ENCODE results near the gene ERC2.
A peak's percentile ranks its signal among the peaks of the same experiment; 100 is the strongest.
"Not testable (repeated sequence)": the region's sequence is repeated elsewhere in the genome, so short reads cannot be mapped to it uniquely, and the experiment has no call there.

ERC2 gene

DNA sequence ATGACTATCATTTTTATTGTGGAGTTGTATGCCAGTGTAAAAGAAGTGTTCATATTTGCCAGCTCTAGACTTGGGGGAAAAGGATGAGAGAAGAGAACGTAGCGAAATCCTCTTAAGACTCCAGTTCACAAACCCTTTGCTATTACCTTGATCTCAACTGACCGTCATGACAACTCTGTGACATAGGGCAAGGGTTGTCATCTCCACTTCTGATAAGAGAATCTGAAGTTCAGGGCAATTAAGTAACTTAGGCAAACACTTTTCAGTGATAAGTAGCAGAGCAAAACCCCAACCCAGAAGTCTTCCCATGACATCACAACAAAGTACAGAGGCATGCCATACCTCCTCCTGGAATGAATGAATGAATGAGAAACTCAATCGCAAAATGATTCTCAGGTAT lies 940.9 kb downstream of the ERC2 start:
- DNase-seq: no peak

DNA sequence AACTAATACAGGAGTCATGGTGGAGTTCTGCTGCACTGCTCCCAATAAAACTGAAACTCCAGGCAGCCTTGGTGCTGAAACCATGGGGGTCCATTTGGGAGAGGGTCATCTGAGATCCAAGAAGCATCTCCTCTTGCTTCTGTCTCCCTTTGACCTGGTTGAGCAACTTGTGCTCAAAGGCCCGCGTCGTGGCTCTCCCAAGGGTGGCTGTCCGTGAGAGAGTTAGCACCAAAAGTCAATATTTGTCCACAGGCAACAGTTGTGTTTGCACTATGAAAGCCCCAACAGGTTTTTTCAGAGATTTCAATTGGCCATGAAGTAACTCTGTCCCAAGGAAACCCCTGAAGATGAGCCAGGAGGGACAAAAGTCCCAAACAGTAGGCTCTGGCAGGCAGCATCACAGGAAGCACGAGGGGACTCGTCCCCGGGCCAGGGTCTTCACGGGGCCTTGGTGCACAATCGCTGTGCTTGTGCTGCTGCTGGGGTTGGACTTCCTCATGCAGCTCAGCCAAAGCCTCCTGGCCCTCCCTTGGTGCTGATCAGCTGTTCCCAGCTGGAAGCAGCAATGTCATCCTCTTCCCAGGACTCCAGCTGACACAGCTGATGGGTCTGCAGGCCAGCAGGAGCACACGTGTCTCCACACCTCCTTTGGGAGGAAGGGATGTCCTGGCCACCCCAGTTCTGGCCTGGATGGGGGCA lies 941.8 kb downstream of the ERC2 start:
- peak; percentile 7 for DNase-seq

DNA sequence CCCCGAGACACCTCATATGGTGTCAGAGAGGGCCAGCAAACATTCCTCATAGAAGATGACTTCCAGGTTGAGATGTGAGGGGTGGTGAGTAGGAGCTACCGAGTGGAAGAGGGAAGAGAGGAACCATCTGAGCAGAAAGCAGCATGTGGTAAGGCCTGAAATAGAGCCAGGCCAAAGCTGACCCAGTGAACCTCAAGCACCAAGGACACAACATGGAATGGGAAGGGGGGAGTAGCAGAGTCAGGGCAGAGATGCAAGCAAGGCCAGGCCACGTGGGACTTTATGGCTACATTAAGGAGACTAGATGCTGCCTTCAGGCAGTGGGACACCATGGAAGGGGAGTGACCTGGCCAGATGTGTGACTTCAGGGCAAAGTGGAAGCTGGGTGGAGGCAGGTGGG lies 942.8 kb downstream of the ERC2 start:
- no peak for DNase-seq

DNA sequence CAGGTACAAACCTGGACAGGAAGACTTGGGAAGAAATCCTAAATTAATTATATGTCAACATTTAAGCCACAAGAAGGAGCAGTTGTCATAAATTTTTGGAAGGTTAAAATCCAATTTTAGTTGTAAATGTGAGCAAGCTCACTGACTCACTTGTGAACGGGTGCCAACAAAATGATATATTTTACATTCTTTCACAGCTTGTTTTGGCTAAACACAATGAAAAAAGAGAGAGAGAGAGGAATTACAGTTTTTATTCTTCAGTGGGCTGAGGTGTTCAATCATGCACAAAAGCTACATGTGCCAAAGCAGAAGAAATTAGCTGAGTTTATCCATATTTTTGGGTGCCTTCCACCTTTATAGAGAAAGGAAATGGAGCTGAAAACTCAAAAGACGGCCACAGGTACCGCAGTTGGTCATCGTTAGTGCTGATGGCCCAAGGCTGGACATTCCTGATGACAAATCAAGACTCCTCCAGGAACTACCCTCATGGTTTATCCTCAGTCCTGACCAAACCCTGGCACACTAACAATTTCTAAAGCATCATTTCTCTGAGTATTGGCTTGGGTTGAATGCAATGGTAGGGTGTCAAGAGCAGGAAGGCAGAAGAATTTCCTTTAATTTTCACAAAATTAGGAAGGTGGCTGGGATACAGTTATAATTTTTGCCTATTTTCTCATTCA lies 943.6 kb downstream of the ERC2 start:
- DNase-seq: no peak

DNA sequence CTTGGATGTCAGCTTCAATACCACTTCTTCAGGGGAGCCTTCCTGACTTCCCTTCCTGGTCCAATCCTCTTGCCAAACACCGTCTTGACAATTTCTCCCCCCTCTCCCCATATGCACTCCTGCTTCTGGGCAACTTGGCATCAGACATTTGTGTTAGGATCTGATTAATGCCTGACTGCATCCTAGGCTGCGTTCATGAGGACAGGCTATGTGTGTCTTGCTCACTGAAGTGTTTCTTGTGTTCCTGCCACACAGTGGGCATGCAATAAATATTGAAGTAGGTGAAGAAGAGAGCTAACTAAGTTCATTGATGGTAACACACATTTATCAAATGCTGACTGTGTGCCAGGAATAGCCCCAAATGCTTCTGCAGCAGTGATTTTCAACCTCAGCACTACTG lies 944.8 kb downstream of the ERC2 start:
- no peak for DNase-seq

DNA sequence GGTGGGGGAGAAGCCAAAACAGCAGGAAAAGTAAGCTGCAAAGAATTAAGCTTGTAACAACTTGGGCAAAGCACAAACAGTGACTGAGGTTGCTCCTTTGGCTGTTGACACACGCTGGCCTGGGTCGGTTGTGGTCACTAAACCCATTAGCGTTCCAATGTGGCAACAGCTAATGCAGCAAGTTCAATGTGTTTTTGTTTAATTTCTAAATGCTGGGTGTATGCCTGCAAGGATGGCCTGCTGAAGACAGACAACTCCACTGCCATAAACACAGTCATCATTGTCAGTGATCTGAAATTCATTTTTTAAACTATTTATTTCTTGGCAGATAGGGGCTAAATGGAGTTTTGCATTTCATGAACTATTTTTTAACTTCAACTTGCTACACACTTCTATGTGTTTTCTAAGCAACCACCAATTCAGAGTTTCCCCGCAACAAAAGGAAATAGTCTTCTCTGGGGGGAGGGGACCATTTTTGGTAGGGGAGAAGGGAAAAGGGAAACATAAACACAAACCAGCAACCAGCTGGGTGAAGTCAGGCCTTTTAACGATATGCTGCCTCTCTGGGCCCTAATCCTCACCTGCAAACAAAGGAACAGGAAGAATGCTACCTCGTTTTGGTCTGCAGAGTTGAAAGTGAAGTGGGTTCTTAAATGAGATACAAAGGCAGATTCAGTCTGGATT lies 946.4 kb downstream of the ERC2 start:
- no peak for DNase-seq

DNA sequence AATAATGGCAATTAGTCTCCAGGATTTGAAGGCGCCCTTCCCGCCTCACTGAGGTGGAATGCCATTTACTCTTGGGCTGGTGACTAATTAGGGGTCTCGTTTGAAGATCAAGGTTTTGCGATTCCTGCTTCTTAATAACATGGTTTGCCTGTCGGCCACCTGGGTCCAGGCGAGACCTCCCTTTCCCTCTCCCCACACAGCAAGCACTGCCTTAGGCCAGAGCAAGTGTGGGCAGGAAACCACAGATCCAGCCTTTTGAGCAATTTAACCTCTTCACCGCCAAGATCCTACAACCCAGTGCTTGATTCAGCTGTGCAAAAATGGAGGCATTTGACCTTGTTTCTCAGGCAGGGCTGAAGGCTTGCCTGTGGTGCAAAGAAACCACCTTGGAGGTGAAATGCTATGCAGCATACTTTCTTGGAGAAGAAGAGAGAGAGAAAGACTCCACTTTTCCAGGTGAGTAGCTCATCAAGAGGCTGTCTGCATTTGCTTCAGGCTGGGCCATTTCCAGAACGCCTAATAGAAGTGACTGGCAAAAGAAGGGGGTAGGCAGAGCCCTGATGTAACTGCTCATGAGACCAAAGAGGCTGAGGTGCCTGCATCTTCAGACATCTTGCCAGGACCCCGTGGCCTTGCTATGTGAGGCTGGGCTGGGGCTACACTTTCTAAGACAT lies 947.1 kb downstream of the ERC2 start:
- DNase-seq: no peak

DNA sequence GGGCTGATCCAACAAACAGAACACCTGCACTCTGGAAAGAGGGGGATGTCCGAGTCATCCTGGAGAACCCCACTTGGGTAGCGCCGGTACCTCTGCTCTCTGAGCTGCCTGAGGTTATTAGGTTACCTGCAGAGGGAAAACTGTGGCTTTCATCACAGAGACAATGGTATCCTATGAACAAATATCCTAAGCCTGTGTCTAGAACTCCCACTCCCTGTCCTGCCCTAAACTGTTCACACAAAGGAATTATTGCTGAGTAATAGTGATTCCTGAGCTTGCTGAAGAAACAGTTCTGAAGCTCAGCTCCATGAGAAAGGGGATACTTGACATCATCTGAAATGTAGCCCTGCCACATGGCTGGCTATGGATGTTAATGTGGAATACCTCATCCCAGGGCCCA lies 949.2 kb downstream of the ERC2 start:
- no peak for DNase-seq

DNA sequence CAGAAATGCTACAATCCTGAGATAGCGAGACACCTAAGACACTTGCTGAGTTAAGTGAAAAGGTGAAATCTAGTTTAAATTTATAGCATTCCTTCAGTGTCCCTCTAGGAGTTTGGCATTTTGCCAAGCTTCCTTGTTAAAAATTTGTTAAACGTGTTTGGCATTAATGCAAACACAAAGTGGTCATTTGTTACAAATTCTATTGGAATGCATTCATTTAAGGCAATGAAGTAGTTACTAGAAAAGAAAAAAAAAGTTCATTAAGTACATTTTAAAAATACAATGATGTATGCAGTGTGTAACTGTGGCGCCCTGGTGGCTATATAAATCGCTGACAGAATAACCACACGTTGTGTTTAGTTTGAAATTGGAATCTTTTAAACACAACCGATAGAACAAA lies 949.8 kb downstream of the ERC2 start:
- DNase-seq: no peak

DNA sequence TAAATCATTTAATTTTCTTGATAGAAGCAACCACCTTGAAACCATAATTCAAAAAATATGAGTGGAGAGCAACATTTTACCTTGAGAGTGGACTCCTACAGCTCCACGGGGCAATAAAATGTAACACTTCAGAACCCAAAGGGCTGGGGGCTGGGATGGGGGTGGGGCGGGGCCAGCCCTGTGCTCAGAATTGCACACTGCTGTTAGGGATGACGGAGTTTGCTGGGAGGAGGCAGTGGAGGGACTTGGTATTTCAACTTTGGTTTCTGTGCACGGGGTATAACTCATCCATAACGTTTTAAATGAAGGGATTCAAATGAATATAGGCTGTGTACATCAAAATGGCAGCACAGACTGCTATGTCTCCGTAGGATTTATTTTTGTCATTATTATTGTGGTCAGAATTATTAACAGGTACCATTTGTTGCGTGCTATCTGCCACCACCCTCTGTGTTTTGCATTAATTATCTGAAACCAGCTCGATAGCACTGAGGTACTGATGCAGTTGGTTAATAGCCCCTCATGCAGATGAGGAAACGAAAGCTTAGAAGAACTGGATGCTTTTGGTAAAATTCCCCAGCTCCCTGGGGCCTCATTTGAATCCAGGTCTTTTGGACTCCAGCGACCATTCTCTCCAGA lies 951.8 kb downstream of the ERC2 start:
- DNase-seq: no peak

DNA sequence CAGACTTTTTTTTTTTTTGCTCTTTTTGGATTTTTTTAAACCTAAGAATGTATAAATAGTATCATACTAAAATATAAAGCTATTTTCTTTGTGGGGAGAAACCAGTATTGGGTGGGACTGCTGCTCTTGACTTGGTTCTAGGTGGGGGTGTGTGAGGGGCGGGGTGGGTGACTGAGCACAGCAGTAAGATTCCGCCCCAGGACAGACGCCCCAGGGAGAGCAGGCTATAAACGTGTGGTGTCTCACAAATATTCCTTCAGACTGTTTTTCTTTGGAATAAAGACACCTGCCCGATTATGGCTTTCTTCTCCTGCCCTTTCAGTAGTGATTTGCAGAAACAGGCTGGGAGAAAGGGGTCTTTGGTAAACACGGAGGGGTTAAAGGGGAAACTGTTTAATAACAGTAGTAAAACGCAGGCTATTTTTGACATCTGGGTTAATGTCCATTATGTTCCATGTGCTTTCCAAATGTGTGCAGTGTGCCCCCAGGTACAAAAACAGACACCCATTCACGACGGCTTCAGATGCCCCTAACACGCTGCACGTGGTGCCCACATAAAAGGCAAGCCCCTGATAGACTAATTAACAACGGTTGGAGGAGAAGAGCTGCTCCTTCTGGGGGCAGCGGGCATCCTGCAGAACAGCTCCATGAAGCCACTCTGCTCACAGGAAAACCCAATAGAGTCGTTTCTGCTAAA lies 952.6 kb downstream of the ERC2 start:
- no peak for DNase-seq

DNA sequence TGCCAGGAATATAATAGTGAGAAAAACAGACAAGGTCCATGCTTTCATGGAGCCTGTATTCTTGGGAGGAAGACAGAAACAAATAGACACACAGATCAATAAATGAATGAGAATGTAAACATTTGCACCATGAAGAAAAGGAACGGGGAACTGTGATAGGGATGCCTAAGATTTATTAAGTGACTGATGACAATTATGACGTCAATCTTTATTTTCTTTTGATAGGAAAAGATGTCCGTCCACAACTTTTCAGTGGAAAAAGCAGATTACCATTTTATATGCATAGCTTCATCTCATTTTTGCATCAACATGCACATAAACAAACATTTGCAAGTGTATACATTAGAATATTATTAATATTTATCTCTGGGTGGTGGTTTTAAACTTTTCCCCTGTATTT lies 953.3 kb downstream of the ERC2 start:
- DNase-seq: no peak

DNA sequence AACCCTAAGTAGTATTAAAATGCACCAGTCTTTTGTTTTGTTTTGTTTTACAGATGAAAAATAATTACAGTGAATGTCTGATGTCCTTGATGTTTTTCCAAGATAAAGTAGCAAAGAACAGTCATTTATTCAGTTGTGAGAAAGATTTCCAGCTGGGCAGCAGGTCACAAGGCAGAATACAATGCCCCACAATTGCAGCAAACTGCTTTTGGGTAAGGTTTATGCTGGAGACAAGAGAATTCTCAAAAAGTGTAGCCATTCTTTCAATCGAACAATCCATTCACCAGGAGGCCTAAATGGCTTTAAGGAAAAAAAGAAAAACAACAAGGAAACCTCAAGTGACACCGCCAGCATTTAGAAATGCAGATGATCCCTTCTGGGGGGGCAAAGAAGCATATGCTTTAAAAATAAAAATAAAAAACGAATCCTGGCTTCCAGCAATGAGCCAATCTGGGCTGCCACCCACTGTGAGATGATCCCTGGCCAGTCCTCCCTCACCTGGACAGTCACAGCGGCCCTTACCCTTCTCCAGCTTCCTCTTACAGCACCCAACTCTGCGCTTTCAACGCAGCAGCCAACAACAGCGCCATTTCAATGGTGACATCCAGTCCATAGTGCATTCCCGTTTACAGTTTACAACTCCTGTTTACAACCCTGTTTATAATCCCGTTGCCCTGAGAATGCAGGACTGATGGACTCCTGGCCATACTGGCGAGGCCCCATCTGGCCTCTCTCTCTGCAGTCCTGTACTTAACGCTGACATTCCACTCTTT lies 955.5 kb downstream of the ERC2 start:
- no peak for DNase-seq

DNA sequence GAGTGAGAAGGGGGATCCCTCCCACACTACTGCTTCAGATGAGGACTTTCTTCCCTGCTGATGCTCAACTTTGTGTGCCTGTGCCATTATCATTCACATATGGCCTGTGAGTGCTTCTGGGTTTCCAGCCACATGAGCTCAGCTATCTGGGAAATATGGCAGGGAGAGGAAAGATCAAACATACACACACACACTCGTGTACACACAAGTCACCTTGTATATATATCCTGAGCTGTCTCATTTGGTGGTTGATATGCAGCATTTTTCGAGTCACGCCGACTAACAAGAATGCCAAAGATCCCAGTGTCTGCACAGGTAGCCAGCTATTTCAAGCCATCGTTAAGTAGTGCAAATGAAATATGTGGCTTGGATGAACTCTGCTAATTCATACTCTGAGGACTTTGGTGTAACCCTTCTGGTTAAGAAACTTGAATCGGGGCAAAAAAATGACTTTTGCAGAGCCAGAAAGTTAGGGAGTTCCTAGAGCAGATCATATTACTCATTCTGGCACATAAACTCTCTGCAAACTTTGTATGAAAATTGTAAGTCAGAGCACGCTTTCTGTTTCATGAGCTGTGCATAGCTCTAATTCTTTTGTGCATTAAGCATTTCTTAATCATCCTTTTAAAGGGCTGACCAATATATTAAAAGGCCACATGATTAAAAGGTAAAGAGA lies 956.2 kb downstream of the ERC2 start:
- no peak for DNase-seq

DNA sequence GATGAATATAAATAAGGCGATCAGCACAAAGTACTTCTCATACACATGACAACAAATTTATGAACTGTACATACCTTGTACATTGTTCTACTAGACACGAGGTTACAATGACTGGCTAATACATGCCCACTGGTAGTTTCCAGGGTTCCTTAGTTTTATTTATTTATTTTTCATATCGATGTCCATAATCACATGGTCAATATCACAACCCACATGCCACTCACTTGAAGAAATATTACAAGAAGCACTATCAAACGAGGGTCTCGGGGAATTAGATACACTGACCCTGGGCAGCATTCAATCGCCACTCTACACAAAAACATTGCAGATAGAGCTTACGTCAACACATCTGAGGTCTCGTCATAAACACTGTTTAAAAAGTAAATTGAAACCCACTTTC lies 959.9 kb downstream of the ERC2 start:
- DNase-seq: no peak

DNA sequence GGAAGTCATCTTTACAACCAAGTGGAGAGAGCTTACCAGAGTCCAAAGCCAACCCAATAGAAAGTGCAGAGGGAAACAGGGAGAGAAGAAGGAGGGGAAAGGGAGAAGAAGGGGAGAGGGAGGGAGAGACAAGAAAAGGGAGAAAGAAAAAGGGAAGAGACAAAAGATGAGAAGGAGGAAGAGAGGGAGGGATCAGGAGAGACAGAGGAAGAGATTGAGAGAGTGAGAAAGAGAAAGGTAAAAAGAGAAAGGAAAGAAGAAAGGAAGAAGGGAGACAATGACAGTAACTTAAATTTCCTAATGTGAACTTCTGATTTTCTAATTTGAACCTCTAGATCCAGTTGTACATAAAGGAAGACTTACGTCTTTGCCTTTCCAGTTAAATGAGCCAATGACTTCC lies 960.5 kb downstream of the ERC2 start:
- DNase-seq: no peak

DNA sequence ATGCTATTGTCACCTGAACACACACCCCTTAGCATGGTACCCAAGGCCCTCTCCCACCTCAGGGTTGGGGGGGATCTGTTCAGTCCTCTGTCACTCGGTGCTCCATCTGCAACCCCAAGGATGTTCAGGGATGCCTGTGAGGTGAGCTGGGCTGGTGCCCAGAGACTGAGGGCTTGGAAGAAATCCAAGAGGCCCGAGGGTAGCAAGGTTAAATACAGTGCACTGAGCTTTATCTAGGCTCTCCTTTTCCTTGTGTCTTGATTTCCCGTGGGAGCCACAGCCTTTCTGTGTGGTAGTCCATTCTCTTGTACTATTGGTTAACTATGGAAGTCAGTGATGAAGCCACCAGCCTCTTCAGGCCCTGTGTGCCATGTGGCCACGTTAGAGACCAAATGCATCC lies 962.5 kb downstream of the ERC2 start:
- DNase-seq: no peak

DNA sequence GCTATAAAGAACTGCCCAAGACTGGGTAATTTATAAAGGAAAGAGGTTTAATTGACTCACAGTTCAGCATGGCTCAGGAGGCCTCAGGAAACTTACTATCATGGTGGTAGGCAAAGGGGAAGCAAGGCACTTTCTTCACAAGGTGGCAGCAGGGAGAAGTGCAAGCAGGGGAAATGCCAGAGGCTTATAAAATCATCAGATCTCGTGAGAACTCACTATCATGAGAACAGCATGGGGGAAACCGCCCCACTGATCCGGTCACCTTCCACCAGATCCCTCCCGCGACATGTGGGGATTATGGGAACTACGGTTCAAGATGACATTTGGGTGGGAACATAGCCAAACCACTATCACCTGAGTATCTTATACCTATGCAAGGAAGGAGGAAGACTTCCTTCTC lies 963.2 kb downstream of the ERC2 start:
- not testable (repeated sequence) for DNase-seq

DNA sequence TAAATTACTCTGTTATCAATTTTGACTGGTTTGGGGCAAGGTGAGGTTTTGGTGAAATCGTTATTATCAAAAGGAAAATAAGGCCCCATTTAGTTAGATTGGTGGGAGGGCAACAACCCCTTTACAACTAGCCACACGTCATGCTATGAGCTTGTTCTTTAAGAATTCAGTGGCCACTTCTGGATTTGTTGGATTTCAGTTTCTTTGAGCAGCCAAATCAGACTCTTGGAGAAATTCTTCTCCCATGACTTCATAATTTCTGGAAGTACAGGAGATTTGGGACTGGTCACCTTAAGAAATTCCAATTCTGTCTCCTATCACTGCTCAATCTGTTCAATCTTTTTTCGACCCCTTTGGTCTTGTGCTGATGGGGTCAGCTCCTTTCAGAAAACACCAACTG lies 966.4 kb downstream of the ERC2 start:
- no peak for DNase-seq

DNA sequence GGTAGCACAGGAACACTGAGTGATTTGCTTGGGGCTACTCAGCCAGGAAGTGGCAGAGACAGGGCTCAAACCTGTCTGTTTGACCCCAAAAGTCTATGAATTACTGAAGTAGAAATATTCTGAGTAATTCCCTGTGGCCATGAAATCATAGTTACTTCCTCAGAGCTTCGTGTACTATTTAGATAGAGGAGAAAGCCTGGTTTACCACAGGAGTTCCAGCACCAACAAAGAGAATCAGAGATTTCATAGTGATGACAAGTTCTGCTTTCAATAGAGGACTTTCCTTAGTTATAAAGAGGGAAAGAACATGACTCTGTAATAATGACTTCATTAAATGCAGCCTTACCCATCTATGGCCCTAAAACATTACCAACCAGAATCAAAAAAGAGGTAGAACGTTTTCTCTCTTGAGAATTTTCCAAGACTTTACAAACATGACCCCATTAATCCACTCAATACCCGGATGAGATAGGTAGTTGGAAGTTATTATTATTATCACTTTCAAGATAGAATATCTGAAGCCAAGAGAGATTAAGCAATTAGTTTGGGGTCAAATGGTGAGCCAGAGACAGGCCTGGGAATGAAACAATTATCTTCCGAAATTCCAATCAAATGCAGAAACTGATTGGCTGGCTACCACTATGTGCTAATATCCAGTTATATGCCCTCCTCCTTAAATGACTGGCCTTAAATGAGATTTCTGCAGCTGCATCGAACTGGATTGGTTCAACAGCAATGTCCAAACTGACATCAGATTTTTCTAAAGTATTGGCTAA lies 967.5 kb downstream of the ERC2 start:
- DNase-seq: no peak
